ENCODE data around the gene TBL1XR1.

Gene TBL1XR1

GRCh38 chr3:177111541-177111949 lies 85.7 kb downstream of the TBL1XR1 start:
- TF ChIP-seq TAF1 (IDR thresholded peaks at IDR 0.05; ENCODE audit: low read depth) (no peak), ZBTB7A (IDR thresholded peaks at IDR 0.05; ENCODE audit: low read depth) (no peak), CEBPB (IDR thresholded peaks at IDR 0.05) (no peak), RAD21 (IDR thresholded peaks at IDR 0.05; ENCODE audit: low read depth) (no peak), MAX (IDR thresholded peaks at IDR 0.05) (no peak), TCF12 (IDR thresholded peaks at IDR 0.05; ENCODE audit: low read depth) (no peak), EP300 (IDR thresholded peaks at IDR 0.05; ENCODE audit: borderline replicate concordance) (no peak), CREB1 (IDR thresholded peaks at IDR 0.05; ENCODE audit: low read depth) (no peak), REST (IDR thresholded peaks at IDR 0.05; ENCODE audit: low read depth) (no peak), FOXM1 (IDR thresholded peaks at IDR 0.05; ENCODE audit: borderline replicate concordance, low read depth) (no peak), NFIC (IDR thresholded peaks at IDR 0.05) (no peak), USF1 (IDR thresholded peaks at IDR 0.05) (no peak), EGR1 (IDR thresholded peaks at IDR 0.05) (no peak), TEAD4 (IDR thresholded peaks at IDR 0.05) (no peak), YY1 (IDR thresholded peaks at IDR 0.05; ENCODE audit: low read depth) (no peak)

GRCh38 chr3:177110895-177111294 lies 86.4 kb downstream of the TBL1XR1 start:
- TF ChIP-seq ZBTB7A (IDR thresholded peaks at IDR 0.05; ENCODE audit: low read depth) (no peak), YY1 (IDR thresholded peaks at IDR 0.05; ENCODE audit: low read depth) (no peak), TCF12 (IDR thresholded peaks at IDR 0.05; ENCODE audit: low read depth) (no peak), RAD21 (IDR thresholded peaks at IDR 0.05; ENCODE audit: low read depth) (no peak), EP300 (IDR thresholded peaks at IDR 0.05; ENCODE audit: borderline replicate concordance) (no peak), REST (IDR thresholded peaks at IDR 0.05; ENCODE audit: low read depth) (no peak), MAX (IDR thresholded peaks at IDR 0.05) (no peak), EGR1 (IDR thresholded peaks at IDR 0.05) (no peak), USF1 (IDR thresholded peaks at IDR 0.05) (no peak), CREB1 (IDR thresholded peaks at IDR 0.05; ENCODE audit: low read depth) (no peak), FOXM1 (IDR thresholded peaks at IDR 0.05; ENCODE audit: borderline replicate concordance, low read depth) (no peak), TEAD4 (IDR thresholded peaks at IDR 0.05) (no peak), TAF1 (IDR thresholded peaks at IDR 0.05; ENCODE audit: low read depth) (no peak), NFIC (IDR thresholded peaks at IDR 0.05) (no peak), CEBPB (IDR thresholded peaks at IDR 0.05) (no peak)

GRCh38 chr3:177110386-177110785 lies 86.9 kb downstream of the TBL1XR1 start:
- TF ChIP-seq TAF1 (IDR thresholded peaks at IDR 0.05; ENCODE audit: low read depth) (no peak), CREB1 (IDR thresholded peaks at IDR 0.05; ENCODE audit: low read depth) (no peak), REST (IDR thresholded peaks at IDR 0.05; ENCODE audit: low read depth) (no peak), NFIC (IDR thresholded peaks at IDR 0.05) (no peak), YY1 (IDR thresholded peaks at IDR 0.05; ENCODE audit: low read depth) (no peak), FOXM1 (IDR thresholded peaks at IDR 0.05; ENCODE audit: borderline replicate concordance, low read depth) (no peak), USF1 (IDR thresholded peaks at IDR 0.05) (no peak), CEBPB (IDR thresholded peaks at IDR 0.05) (no peak), TCF12 (IDR thresholded peaks at IDR 0.05; ENCODE audit: low read depth) (no peak), EP300 (IDR thresholded peaks at IDR 0.05; ENCODE audit: borderline replicate concordance) (no peak), ZBTB7A (IDR thresholded peaks at IDR 0.05; ENCODE audit: low read depth) (no peak), RAD21 (IDR thresholded peaks at IDR 0.05; ENCODE audit: low read depth) (no peak), EGR1 (IDR thresholded peaks at IDR 0.05) (no peak), MAX (IDR thresholded peaks at IDR 0.05) (no peak), TEAD4 (IDR thresholded peaks at IDR 0.05) (no peak)

All from Ishikawa (cell line).